Sigmoid colon (tissue), 7 donors: ENCODE results near the gene SCAF11. TPM values are rescaled to one million over a fixed set of nuclear protein-coding genes. Genes with fewer than 3 reads are reported as not detected.

ENCODE experiments used
- DNase-seq: peaks from one replicate; pipeline ENCODE4 v3.0.0-alpha.2; 2019
- H3K27ac ChIP-seq, 4 donors: fragments of 200-600 bp; sonication (generic); one replicate each; pipeline ENCODE4 v1.5.1; 2016 to 2019; ENCODE audit warnings: mild to moderate bottlenecking in 1 of 4
- H3K27me3 ChIP-seq, 3 donors: fragments of 200-600 bp; sonication (generic); one replicate each; pipeline ENCODE4 v1.5.1; 2019; ENCODE audit warnings: mild to moderate bottlenecking in 1 of 3
- H3K36me3 ChIP-seq, 4 donors: fragments of 200-600 bp; sonication (generic); one replicate each; pipeline ENCODE4 v1.5.1; 2016 to 2019
- H3K4me1 ChIP-seq, 4 donors: fragments of 200-600 bp; sonication (generic); one replicate each; pipeline ENCODE4 v1.5.1; 2017 to 2019
- H3K4me3 ChIP-seq, 4 donors: fragments of 200-600 bp; sonication (generic); one replicate each; pipeline ENCODE4 v1.5.1; 2017 to 2019; ENCODE audit warnings: mild to moderate bottlenecking in 2 of 4, moderate library complexity in 1 of 4
- H3K9me3 ChIP-seq, 4 donors: fragments of 200-600 bp in 3 of 4; sonication (generic) in 3 of 4; one replicate each; pipeline versions ENCODE4 v1.5.1 to v1.6.1; 2013 to 2019
- CTCF ChIP-seq, 4 experiments: fragments of 450-650 bp in 3 of 4; fragments of 200-600 bp in 1 of 4; IDR thresholded peaks; one replicate each; pipeline ENCODE4 v1.5.1; 2016 to 2019; ENCODE audit warnings: antibody characterized with exemption in 4 of 4, mild to moderate bottlenecking in 3 of 4, moderate library complexity in 2 of 4
- EP300 ChIP-seq, 4 donors: sonication (generic); formaldehyde crosslinking; IDR thresholded peaks; one replicate each; pipeline ENCODE4 v1.6.1; 2017; ENCODE audit warnings: antibody characterized with exemption in 4 of 4
- POLR2A ChIP-seq, 2 donors: fragments of 450-650 bp; IDR thresholded peaks; one replicate each; pipeline ENCODE4 v1.6.1; 2016; ENCODE audit warnings: antibody characterized with exemption in 2 of 2, mild to moderate bottlenecking in 2 of 2, moderate library complexity in 2 of 2
- POLR2AphosphoS5 ChIP-seq, 4 donors: sonication (generic); formaldehyde crosslinking; IDR thresholded peaks; one replicate each; pipeline ENCODE4 v1.6.1; 2017; ENCODE audit warnings: antibody characterized with exemption in 4 of 4
- WGBS, 2 donors: extraction: QIAGEN DNeasy Blood & Tissue Kit; methylation state at CpG; one replicate each; pipeline ENCODE4 v1.1.7; 2013; 5-methylcytosine and 5-hydroxymethylcytosine counted together
- intact Hi-C: fragments of 100-400 bp; cut with DNase I; formaldehyde crosslinking; loops from one replicate; pipeline ENCODE4 v1.15.1; 2023
- polyA plus RNA-seq, 3 donors: library from polyadenylated mRNA; stranded (reverse); fragments of 200-250 nt; gene quantifications; one replicate each; pipeline ENCODE4 v1.2.3, GENCODE V29; 2013
- total RNA-seq, 4 donors: library from RNA; depleted of rRNA; stranded (reverse); fragments of >200 nt; gene quantifications; one replicate each; pipeline ENCODE4 v1.1.0, GENCODE V29; 2016
- donor health status: healthy with polysubstance abuse.
- donor health status: Bipolar disorder and iron deficiency.
- donor health status: healthy.

Gene SCAF11
- total and polyA plus RNA-seq, 7 donors = 27.6 to 165 (median 116) TPM

- TF ChIP-seq POLR2AphosphoS5 (IDR thresholded peaks at IDR 0.05) (no peak), CTCF (IDR thresholded peaks at IDR 0.05) (no peak), POLR2A (IDR thresholded peaks at IDR 0.05) (no peak), EP300 (IDR thresholded peaks at IDR 0.05) (no peak)
- intact Hi-C loops = no loop called here
- WGBS, 2 donors = 36 to 65% methylated on average over 3 of the region's 3 CpGs
- Histone ChIP-seq H3K36me3 (no peaks in the 10 kb centered on the region), H3K4me3 (peak overlapping the region in 2 of 4 donors; percentile 71 to 88), H3K9me3 (no peaks in the 10 kb centered on the region), H3K27ac (peak overlapping the region in 3 of 4 donors; percentile 1 to 99 (median 96)), H3K4me1 (peaks cover 0 to 67% (median 45%) of the 10 kb centered on the region in 4 donors), H3K27me3 (no peaks in the 10 kb centered on the region)
- no peak for DNase-seq
These were observed 2.1 kb downstream of the SCAF11 start for GRCh38 chr12:45988264-45988663.

GRCh38 chr12:45987340-45987727 lies 3.0 kb downstream of the SCAF11 start:
- Histone ChIP-seq H3K36me3 (no peaks in the 10 kb centered on the region), H3K27ac (peak overlapping the region in 2 of 4 donors; percentile 1 to 15), H3K27me3 (no peaks in the 10 kb centered on the region), H3K4me1 (peaks cover 0 to 71% (median 46%) of the 10 kb centered on the region in 4 donors), H3K4me3 (no peak overlapping the region), H3K9me3 (no peaks in the 10 kb centered on the region)
- WGBS, 2 donors = 65 to 66% methylated on average over 3 of the region's 3 CpGs
- intact Hi-C loops = no loop called here
- no peak for DNase-seq
- TF ChIP-seq POLR2AphosphoS5 (IDR thresholded peaks at IDR 0.05) (no peak), EP300 (IDR thresholded peaks at IDR 0.05) (no peak), CTCF (IDR thresholded peaks at IDR 0.05) (no peak), POLR2A (IDR thresholded peaks at IDR 0.05) (no peak)

- intact Hi-C loops = no loop called here
- no peak for DNase-seq
- peak overlapping the region in 2 of 4 donors; percentile 4 to 15 for H3K27ac ChIP-seq
- H3K9me3 ChIP-seq = no peaks in the 10 kb centered on the region
- peaks cover 0 to 74% (median 47%) of the 10 kb centered on the region in 4 donors for H3K4me1 ChIP-seq
- H3K4me3 ChIP-seq = no peak overlapping the region
- no peaks in the 10 kb centered on the region for H3K36me3 ChIP-seq
- 81 to 90% methylated on average over 5 of the region's 5 CpGs for WGBS, 2 donors
- TF ChIP-seq EP300 (IDR thresholded peaks at IDR 0.05) = no peak
- no peak for TF ChIP-seq CTCF (IDR thresholded peaks at IDR 0.05)
- TF ChIP-seq POLR2A (IDR thresholded peaks at IDR 0.05) = no peak
- no peak for TF ChIP-seq POLR2AphosphoS5 (IDR thresholded peaks at IDR 0.05)
- no peaks in the 10 kb centered on the region for H3K27me3 ChIP-seq
These were observed 3.6 kb downstream of the SCAF11 start for GRCh38 chr12:45986641-45987339.

DNA sequence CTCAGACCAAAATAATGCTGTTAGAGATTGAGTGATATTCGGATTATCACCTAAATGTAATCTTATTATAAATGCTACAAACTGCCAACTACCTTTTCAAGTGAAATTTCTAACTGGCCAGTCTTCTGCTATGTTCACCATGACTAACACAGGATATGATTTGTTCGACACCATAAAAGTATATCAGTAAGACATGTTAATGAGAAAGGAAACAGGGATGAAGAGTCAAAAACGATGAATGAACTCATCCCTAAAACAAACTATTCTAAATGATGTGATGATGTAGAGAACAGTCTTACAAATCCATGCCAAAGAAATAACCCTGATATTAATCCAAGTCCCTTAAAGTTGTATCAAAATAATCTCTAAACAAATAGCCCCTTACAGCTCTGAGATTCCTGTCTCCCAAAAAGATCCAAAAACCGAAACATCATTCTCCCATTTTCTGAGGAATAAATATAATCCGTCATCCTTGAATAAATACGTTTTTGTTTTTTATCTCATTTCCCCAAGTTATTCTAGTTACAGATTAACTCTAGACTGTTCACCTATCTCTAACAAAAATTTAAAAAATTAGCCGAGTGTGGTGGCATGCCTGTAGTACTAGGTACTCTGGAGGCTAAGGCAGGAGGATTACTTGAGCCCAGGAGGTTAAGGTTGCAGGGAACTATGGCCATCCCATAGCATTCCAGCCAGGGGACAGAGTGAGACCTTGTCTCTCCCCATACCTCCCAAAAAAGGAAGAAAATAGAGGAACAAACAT lies 9.1 kb downstream of the SCAF11 start:
- TF ChIP-seq CTCF (IDR thresholded peaks at IDR 0.05) (no peak), POLR2AphosphoS5 (IDR thresholded peaks at IDR 0.05) (no peak)
- H3K27me3 ChIP-seq = no peaks in the 10 kb centered on the region
- DNase-seq = no peak
- WGBS, 2 donors = 42 to 78% methylated on average over 7 of the region's 7 CpGs
- H3K27ac ChIP-seq = no peak overlapping the region
- peaks cover 0 to 95% (median 53%) of the 10 kb centered on the region in 4 donors for H3K4me1 ChIP-seq
- intact Hi-C loops = no loop called here
- H3K36me3 ChIP-seq = no peaks in the 10 kb centered on the region
- H3K4me3 ChIP-seq = no peak overlapping the region
- H3K9me3 ChIP-seq = no peaks in the 10 kb centered on the region
